GM19238 (cell line): ENCODE measurements around the gene NR6A1.

Experiments
- DNase-seq: peaks from one replicate; pipeline ENCODE4 v3.0.0; 2011; ENCODE audit warnings: low spot score; ENCODE audit not compliant: insufficient read length

NR6A1 gene

DNA sequence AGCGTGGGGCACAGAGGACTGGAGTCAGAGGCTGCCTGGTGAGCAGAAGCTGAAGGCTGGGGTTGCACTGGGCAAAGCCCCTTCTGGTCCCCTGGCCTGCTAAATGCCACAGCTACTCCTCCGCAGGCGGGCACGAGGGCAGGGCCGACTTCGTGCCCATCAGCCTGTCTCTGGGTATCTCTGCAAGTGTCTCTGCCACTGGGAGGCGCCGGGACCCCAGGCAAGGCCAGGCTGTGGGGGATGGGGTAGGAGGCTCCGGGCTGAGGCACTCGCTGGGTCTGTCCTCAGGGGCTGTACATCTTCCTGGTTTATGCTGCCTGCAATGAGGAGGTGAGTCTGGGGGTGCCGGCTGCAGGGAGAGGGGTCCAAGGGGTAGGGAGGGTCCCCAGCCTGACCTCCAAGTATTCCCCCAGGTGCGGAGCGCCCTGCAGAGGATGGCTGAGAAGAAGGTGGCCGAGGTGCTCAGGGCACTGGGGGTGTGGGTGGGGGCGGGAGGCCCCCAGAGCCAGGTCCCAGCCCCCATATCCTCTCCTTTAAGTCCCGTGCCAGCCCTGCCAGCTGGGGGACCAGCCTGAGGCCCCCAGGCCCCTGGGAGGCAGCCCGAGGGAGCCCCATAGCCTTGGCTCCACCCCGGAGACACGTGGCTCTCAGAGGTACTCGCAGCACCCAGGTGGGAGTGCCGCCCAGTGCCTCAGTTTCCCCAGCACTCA is 295.8 kb downstream of the NR6A1 start:
- no peak for DNase-seq

DNA sequence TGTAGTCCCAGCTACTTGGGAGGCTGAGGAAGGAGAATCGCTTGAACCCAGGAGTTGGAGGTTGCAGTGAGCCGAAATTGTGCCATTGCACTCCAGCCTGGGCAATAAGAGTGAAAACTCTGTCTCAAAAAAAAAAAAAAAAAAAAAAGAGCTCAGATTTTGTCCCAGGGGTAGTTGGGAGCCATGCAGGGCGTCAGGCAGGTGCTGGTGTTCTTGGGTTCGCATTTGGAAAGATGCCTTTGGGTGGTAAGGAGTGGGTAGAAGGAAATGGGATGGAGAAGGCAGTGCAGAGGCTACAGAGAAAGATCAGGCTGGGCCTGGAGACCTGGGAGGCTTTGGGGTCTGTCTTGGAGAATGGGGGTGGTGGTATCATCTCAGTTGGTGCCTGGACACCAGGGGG is 297.0 kb downstream of the NR6A1 start:
- no peak for DNase-seq

DNA sequence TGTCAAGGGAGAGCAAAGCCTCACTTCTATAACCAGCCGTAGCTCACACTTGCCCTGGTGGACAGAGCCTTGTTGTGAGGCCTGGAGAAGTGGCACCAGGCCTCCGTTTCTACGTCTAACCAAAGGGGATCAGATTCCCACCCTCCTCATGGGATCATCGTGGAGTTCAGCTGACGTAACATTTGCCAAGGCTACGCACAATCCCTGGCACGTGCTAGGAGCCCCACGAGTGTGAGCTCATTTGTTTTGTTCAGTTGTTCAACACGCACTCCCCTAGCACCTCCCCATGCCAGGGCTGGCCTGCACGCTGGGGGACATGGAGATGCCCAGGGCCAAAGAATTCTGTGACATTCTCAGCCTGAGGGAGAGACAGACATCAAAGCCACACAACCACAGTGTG is 297.8 kb downstream of the NR6A1 start:
- no peak for DNase-seq

DNA sequence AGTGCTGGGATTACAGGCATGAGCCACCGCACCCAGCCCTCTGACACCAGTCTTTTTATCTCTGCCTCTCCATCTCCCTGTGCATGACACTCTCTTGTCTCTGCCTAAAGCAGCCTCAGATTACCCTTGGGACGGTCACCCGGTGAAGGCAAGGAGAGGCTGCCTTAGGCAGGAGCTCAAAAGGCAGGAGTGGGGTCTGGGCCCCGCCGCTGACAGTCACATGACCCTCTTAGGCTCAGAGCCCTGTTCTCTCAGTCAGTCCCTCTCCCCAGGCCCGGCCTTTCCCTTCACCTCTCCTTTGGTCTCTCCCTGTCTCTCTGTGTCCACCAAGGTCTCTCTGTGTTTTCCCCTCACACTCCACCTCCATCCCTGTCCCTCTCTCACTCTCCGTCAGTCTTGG is 298.3 kb downstream of the NR6A1 start:
- no peak for DNase-seq

DNA sequence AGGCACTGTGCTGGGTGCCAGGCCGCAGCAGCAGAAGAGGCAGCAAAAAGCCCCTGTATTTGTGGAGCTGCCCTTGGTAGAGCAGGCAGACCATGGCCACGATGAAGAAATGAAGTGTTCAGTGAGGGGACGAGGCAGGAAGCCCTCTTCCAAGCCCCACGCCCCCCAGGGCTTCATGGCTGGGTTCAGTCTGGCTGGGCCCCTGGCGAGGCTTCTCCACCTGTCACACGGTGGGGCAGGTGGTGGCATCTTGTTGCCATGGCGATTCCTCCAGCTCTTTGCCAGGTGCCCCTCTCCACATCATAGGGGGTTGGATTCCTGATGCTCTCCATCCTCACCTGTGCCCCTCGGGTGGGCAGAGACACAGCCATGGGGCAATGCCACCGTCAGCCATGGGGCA is 299.4 kb downstream of the NR6A1 start:
- no peak for DNase-seq

DNA sequence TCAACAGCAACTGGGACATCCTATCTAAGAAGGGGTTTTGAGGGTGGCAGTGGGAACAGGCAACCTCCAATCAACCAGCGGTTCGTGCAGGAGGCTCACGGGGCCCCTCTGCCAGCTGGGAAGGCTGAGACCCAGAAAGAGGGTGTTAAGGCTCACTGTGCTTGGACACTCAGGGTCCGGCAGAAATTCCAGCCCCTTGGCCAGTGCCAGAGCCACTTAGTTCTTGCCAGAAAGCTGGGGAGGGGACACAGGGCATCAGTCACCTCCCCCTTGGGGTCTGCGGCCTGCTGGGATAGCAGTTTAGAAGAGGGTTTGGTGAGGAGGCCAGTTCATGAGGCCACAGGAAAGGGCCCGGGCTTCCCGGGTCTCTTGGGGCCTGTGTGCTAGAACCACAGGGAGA is 300.4 kb downstream of the NR6A1 start:
- DNase-seq, result no peak

DNA sequence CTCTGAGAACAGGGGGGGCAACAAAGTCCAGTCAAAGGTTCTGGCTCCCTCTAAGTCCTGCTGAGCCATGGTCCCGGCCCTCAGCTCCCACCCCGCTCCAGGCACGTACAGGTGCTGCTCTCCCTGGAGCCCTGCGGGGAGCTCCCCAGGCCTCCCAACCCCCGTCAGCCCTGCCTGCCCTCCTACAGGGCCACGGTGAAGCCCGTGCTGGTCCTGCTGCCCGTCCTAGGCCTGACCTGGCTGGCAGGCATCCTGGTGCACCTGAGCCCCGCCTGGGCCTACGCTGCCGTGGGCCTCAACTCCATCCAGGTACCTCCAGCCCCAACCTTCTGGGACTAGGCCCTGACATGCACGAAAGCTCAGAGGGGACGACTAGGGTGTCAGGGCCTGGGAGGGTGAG is 300.8 kb downstream of the NR6A1 start:
- no peak for DNase-seq

DNA sequence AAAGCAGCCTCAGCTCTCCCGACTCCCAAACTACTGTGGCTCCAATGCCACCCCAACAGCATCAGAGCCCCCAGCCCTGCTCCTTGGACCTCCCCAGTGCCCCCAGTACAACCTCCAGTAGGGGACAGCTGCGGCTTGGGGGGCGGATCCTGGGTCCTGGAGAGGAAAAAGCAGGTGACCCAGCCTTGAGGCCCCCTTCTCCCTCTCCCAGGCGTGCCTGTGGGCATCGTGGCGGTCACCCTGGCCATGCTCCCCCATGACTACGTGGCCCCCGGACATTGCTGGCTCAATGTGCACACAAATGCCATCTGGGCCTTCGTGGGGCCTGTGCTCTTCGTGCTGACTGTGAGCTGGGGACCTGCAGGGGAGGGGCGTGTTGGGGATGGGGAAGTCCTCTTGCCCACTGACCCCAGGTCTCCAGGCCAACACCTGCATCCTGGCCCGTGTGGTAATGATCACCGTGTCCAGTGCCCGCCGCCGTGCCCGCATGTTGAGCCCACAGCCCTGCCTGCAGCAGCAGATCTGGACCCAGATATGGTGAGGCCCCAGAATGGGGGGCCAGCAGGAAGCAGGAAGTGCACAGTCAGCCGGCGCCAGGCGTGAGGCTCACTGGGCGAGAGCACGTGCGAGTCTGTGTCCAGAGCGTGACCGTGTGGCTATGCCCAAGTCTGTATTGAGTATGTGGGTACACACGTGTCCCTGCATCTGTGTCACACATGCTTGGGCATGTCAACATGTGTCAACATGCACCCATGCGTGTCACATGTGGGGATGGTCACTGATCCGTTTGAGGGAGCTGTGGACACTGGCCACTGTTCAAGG is 301.9 kb downstream of the NR6A1 start:
- no peak for DNase-seq

DNA sequence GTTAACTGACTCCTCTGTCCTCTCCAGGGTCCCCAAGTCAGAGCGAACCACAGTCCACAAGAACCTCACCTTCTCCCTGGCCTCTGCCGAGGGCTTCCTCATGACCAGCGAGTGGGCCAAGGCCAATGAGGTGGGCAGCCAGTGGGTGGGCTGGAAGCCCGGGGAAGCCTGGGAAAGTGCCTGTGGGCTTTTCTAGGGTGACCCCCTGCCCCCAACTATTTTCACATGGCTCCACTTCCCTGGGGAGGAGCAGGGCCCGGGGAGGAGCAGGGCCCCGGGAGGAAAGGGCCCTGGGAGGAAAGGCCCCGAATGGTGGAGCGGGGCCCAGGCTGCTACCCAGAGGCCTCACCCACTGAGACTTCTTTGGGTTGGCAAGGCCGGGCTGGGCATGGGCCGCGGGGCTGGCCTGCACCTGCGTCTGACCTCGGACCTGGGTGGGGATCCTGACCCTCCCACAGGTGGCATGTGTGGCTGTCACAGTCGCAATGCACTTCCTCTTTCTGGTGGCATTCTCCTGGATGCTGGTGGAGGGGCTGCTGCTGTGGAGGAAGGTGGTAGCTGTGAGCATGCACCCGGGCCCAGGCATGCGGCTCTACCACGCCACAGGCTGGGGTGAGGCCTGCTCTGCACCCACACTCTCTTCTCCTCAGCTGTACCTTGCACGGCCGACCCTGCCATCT is 302.9 kb downstream of the NR6A1 start:
- DNase-seq, result no peak

DNA sequence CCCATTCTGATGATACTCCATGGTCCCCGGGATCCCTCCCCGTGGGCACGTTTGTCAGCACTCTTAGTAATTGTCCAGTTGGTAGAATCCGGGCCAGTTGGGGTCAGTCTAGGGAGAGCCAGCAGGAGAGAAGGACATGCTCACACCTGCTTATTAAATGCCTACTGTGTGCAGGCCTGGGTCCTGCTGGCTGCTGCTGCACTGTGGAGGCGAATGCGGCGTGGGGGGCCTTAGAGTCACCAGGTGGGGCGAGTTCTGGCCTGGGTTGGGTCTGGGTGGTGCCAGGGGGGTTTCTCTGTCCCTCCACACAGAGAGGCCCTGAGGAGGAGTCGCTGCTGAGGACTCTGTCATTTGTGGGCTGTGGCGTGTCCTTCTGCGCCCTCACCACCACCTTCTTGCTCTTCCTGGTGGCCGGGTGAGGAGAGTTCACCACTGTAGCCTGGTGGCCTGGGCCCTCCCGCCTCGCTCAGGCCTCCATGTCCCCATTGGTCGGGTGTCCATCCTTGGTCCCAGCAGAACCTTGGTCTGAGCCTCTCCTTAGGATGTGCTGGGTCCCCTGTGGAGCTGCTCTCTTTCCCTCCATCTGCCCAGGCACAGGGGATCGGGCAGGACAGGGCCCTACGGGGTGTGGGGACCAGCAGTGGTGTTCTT is 303.6 kb downstream of the NR6A1 start:
- DNase-seq, result no peak
